ENCODE results near the gene KCNK3.
"Not testable (repeated sequence)": the region's sequence is repeated elsewhere in the genome, so short reads cannot be mapped to it uniquely, and the experiment has no call there.

KCNK3 gene

DNA sequence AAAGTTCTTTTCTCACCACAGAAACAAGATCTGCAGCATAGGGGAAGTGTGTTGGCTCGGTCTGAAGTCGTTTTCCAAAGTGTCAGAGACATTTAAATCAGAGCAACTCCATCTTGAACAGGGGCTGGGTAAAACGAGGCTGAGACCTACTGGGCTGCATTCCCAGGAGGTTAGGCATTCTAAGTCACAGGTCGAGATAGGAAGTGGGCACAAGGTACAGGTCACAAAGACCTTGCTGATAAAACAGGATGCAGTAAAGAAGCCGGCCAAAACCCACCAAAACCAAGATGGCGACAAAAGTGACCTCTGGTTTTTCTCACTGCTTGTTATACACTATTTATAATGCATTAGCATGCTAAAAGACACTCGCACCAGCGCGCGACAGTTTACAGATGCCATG is 68.5 kb downstream of the KCNK3 start:
- DNase-seq = not testable (repeated sequence)

GRCh38 chr2:26763019-26763418 is 70.5 kb downstream of the KCNK3 start:
- DNase-seq = no peak

GRCh38 chr2:26764078-26764887 is 71.8 kb downstream of the KCNK3 start, which contains the start of gene SLC35F6:
TSS of gene SLC35F6 (plus strand) at chr2:26764284. CDS start at chr2:26764350, 66 bp downstream.
- DNase-seq = no peak

DNA sequence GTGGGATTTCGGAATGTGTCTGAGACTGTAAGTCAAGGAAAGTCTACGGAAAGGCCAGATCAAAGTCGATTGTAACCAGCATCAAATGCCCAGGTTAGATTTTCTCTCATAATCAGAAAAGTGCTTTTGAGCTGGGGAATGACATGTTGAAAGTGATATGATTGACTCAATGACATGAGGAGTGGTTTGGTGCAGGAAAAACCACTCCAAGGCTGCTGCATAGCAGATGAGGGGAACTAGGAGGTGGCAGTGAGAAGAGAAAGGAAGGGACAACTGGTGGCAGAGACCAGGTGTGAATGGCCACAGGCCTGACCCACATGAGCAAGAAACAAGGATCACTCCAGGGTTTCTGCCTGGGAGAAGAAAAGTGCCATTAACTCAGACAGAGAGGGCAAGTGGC is 72.4 kb downstream of the KCNK3 start:
- DNase-seq = no peak

DNA sequence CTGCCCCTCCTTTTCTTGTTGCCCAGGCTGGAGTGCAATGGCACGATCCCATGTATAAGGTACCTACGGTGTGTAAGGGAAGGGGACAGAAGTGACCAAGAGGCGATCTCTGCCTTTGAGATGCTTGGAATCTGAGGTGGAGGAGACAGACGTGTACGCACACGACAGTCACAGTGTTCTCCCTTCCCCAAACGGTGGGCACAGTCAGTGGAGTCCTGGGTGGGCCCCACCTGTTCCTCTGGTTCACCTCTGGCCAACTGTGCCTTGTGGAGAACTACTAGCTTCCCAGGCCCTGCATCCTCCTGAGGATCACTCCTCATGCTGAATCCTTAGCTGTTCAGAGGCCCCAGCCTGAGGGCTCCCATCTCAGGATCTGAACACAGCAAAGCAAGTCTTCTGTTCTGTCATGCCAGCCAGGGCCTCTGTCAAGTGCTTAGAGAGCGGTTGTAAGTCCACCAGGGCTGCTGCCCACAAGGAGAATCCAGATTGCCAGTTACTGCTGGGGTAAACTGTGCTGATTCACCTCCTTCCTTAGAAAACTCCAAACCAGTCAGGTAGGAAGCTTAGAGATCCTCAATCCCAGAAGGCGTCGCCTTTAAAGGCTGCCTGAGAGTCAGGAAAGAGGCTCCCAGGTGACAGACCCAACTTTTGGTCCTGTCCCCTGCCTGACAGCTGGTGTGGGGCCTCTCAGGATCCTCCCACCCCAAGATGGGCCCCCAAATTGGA is 73.1 kb downstream of the KCNK3 start:
- no peak for DNase-seq

GRCh38 chr2:26767129-26767528 is 74.6 kb downstream of the KCNK3 start:
- no peak for DNase-seq

DNA sequence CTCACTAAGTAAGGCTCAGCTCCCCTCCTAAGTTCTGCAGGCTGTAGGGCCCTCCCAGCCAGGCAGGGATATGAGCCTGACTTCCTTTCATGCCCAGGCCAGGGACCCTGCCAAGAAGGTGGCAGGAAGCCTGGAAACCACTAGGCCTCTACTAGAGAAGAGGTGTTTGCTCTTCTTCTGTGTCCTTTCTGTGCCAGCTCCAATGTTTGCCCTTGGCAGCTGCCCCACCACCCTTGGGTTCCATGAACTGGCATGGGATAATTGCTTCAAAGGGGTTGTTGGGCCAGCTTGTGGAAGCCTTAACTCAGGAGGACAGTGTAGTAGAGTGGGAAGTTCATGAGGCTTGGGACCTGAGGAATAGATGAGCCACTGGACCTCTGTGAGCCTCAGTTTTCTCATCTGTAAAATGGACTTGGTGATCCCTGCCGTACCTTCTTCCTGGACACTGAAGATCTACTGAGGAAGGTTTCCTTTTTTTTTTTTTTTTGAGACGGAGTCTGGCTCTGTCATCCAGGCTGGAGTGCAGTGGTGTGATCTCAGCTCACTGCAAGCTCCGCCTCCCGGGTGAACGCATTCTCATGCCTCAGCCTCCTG is 75.5 kb downstream of the KCNK3 start:
- DNase-seq = no peak

DNA sequence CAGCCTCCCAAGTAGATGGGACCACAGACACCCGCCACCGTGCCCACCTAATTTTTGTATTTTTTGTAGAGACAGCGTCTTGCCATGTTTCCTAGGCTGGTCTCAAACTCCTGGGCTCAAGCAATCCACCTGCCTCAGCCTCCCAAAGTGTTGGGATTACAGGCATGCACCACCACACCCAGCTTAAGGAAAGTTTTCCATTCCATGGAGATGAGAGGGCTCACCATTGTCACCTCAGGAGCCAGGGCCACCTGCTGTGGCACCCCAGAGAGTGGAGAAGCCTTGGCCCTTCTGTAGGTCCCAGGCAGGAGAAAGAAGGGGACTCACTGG is 76.2 kb downstream of the KCNK3 start:
- DNase-seq = no peak

GRCh38 chr2:26769089-26769761 is 76.7 kb downstream of the KCNK3 start:
- no peak for DNase-seq

DNA sequence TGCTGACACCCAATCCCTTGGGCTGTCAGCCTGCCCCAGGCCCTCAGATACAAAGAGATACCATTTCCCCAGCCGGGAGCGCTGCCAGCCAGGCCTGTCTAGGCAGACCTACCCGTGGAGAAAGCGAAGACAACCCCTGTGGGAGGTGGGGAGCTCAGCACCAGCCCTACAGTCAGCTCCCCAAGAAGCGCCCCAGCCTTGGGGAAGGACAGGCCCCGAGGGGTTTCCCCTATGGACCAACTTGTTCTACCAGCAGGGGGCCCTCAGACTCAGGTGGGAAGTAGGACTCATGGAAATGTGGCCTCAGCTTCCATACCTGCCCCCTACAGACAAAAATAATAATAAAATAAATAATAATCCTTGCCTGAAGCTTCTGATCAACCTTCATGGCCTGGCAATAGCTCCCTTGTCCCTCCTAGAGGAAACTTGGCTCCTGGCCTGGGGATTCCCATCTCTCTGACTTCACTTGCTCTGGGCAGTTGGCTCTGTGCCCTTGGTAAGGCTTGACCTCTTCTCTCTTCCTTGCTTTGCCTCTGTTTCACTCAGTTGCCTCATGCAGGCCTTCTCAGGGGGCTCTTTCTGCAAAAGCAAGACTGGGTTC is 78.6 kb downstream of the KCNK3 start:
- no peak for DNase-seq

- no peak for DNase-seq
These were observed 79.8 kb downstream of the KCNK3 start for GRCh38 chr2:26772064-26773001.

DNA sequence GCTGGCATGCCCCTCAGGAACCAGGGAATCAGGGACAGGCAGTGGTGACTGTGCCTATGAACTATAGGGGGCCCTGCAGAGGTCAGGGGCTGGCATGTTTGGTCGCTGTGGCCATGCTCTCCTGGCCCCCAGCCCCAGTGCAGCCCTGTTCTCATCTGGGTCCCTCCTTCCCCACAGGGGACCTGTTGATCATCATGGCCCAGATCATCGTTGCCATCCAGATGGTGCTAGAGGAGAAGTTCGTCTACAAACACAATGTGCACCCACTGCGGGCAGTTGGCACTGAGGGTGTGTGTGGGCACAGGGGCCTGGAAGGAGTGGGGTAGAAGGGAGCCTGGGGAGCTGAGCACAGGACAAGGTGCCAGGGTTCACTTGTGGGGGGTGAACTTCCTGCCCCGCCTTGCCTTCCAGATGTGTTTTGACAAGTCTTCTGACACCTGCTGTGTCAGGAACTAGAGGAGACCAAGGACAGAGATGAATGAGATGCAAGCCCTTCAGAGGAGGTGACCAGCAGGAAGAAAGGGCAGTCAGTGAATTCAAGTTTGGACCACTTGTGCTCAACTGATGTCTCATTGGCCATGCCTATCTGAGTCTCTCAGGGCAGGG is 83.8 kb downstream of the KCNK3 start:
- DNase-seq = no peak

DNA sequence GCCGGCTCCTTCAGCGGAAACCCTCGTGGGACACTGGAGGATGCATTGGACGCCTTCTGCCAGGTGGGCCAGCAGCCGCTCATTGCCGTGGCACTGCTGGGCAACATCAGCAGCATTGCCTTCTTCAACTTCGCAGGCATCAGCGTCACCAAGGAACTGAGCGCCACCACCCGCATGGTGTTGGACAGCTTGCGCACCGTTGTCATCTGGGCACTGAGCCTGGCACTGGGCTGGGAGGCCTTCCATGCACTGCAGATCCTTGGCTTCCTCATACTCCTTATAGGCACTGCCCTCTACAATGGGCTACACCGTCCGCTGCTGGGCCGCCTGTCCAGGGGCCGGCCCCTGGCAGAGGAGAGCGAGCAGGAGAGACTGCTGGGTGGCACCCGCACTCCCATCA is 85.6 kb downstream of the KCNK3 start:
- no peak for DNase-seq

- DNase-seq = no peak
These were observed 86.0 kb downstream of the KCNK3 start for GRCh38 chr2:26778507-26778906.

- DNase-seq = no peak
These were observed 87.8 kb downstream of the KCNK3 start for GRCh38 chr2:26780203-26780760.

Measured in NCI-H1436 treated with DMSO at 0.1 percent for 48 hours (cell line).